Panc1 (cell line): ENCODE data around the gene LYPD6B. TPM values are rescaled to one million over a fixed set of nuclear protein-coding genes. Genes with fewer than 3 reads are reported as not detected.

Source experiments
- ATAC-seq: fragments of 200-7000 bp; cut with Tn5 transposase; 2 replicates; pipeline ENCODE4 v1.9.1; 2020; ENCODE audit warnings: mild to moderate bottlenecking, moderate library complexity
- BruUV-seq: library from RNA; stranded (reverse); fragments of 400-500 nt; replicated peaks from 2 replicates; lab custom pipeline; 2021; lab: Mats Ljungman, UMichigan
- CTCF ChIA-PET: fragments of 300-600 bp; sonication (Branson Sonifier 250); formaldehyde crosslinking; loops from one replicate; lab custom pipeline; 2022; ENCODE audit warnings: antibody characterized with exemption; lab: Charles Lee
- POLR2A ChIA-PET: fragments of 300-600 bp; sonication (Branson Sonifier 250); formaldehyde crosslinking; loops from one replicate; lab custom pipeline; 2022; ENCODE audit warnings: antibody characterized with exemption; lab: Charles Lee
- DNase-seq: peaks from one replicate; pipeline ENCODE4 v3.0.0-alpha.2; 2010; ENCODE audit warnings: low read depth, low spot score
- H3K27ac ChIP-seq: 2 replicates; pipeline ENCODE4 v1.5.1; 2011; ENCODE audit warnings: mild to moderate bottlenecking, low read length, inconsistent platforms
- H3K27me3 ChIP-seq: fragments of 200-500 bp; sonication (Bioruptor generic); 2 replicates; pipeline ENCODE4 v1.6.0; 2014; ENCODE audit warnings: low read length, inconsistent platforms; ENCODE audit not compliant: control insufficient read depth, insufficient read depth
- H3K36me3 ChIP-seq: fragments of 200-500 bp; sonication (Bioruptor generic); 2 replicates; pipeline ENCODE4 v1.5.1; 2014; ENCODE audit warnings: inconsistent platforms, mild to moderate bottlenecking, low read length, moderate library complexity; ENCODE audit not compliant: control insufficient read depth, insufficient read depth
- H3K4me1 ChIP-seq: 2 replicates; pipeline ENCODE4 v1.5.1; 2011; ENCODE audit warnings: inconsistent platforms, mild to moderate bottlenecking, low read length, moderate library complexity; ENCODE audit not compliant: control insufficient read depth, insufficient read depth
- H3K4me3 ChIP-seq, 2 experiments: 2 replicates each; pipeline ENCODE4 v1.5.1; 2011 to 2012; ENCODE audit warnings: low read depth in 2 of 2, low read length in 2 of 2, mild to moderate bottlenecking in 2 of 2, inconsistent platforms in 1 of 2, moderate library complexity in 1 of 2
- H3K9me3 ChIP-seq: fragments of 200-500 bp; sonication (Bioruptor generic); 2 replicates; pipeline ENCODE4 v1.5.1; 2014; ENCODE audit warnings: low read depth, mild to moderate bottlenecking, inconsistent platforms, low read length, moderate library complexity; ENCODE audit not compliant: control insufficient read depth, insufficient read depth
- POLR2AphosphoS5 ChIP-seq: IDR thresholded peaks from 2 replicates; pipeline ENCODE4 v1.6.1; 2012; ENCODE audit warnings: mild to moderate bottlenecking, low read depth, low read length, moderate library complexity
- REST ChIP-seq, 2 experiments: IDR thresholded peaks; 2 replicates each; pipeline ENCODE4 v1.6.1; 2011 to 2012; ENCODE audit warnings: low read depth in 2 of 2, control low read depth in 1 of 2, low read length in 1 of 2, mild to moderate bottlenecking in 1 of 2, moderate library complexity in 1 of 2; ENCODE audit not compliant: insufficient read depth in 1 of 2
- SIN3A ChIP-seq: IDR thresholded peaks from 2 replicates; pipeline ENCODE4 v1.6.1; 2012; ENCODE audit warnings: low read depth, mild to moderate bottlenecking, low read length, moderate library complexity, borderline replicate concordance; ENCODE audit not compliant: insufficient read depth
- TCF7L2 ChIP-seq: IDR thresholded peaks from 2 replicates; pipeline ENCODE4 v1.6.1; 2011; ENCODE audit warnings: mild to moderate bottlenecking, low read depth, low read length, inconsistent platforms
- in situ Hi-C: cut with HindIII; loops from 2 replicates; pipeline ENCODE4 v1.10.0; 2016; ENCODE audit warnings: low sequenced_read_pairs, low pct_unique_long_range_greater_than_20kb
- intact Hi-C: fragments of 100-400 bp; cut with micrococcal nuclease; formaldehyde crosslinking; loops from one replicate; pipeline ENCODE4 v1.10.0; 2022; ENCODE audit not compliant: unreplicated experiment
- total RNA-seq: library from RNA; stranded (reverse); gene quantifications from one replicate; pipeline ENCODE4 v1.2.1, GENCODE V29; 2021; ENCODE audit not compliant: unreplicated experiment
- TF ChIP-seq, protein P1 (sequence below): fragments of 450-650 bp; IDR thresholded peaks from 2 replicates; pipeline ENCODE4 v1.5.1; 2017; ENCODE audit warnings: mild to moderate bottlenecking

Gene LYPD6B
- total RNA-seq, 1 experiment from 2014 or later, result 2.2 TPM

DNA sequence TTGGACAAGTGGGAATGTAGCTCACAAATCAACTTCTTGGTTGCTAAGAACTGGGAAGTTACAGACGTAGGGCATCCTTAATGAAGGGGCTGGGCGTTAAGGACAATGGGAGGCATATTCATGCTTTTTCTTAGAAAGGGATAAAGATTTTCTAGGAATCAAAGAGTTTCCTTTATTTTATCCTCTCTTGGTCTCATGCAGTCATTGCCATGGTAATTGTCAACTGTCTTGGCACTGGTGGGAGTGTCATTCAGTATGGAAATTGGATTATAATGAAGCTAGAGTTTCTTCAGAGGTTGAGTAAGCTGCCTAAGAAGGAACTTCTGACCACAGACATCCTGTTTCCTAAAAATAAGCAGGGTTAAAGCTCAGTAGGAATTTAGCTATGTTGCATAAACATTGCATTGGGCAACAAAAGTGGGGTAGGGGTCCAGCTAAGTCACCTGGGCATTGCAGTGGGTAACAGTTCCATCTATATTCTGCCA, 114.0 kb downstream of the LYPD6B start:
- DNase-seq, result no peak

GRCh38 chr2:149155196-149155969, 116.9 kb downstream of the LYPD6B start:
- Histone ChIP-seq H3K27ac (no peak overlapping the region), H3K9me3 (no peaks in the 10 kb centered on the region), H3K27me3 (no peaks in the 10 kb centered on the region; the same call in 1 of the 2 replicates), H3K36me3 (no peaks in the 10 kb centered on the region), H3K4me1 (no peaks in the 10 kb centered on the region), H3K4me3 (no peak overlapping the region)
- intact Hi-C loops (no loop called here), in situ Hi-C loops (no loop called here)
- no peak for TF ChIP-seq SIN3A
- TF ChIP-seq, protein P1, sequence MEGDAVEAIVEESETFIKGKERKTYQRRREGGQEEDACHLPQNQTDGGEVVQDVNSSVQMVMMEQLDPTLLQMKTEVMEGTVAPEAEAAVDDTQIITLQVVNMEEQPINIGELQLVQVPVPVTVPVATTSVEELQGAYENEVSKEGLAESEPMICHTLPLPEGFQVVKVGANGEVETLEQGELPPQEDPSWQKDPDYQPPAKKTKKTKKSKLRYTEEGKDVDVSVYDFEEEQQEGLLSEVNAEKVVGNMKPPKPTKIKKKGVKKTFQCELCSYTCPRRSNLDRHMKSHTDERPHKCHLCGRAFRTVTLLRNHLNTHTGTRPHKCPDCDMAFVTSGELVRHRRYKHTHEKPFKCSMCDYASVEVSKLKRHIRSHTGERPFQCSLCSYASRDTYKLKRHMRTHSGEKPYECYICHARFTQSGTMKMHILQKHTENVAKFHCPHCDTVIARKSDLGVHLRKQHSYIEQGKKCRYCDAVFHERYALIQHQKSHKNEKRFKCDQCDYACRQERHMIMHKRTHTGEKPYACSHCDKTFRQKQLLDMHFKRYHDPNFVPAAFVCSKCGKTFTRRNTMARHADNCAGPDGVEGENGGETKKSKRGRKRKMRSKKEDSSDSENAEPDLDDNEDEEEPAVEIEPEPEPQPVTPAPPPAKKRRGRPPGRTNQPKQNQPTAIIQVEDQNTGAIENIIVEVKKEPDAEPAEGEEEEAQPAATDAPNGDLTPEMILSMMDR, result no peak
- no peak for TF ChIP-seq TCF7L2
- TF ChIP-seq POLR2AphosphoS5, result no peak
- TF ChIP-seq REST (IDR thresholded peaks at IDR 0.05; ENCODE audit: insufficient read depth in 1 of 2, low read depth in 2 of 2, low read length in 1 of 2), result no peak
- POLR2A ChIA-PET, result no interaction called here
- CTCF ChIA-PET, result no interaction called here
- no peak for DNase-seq
- no peak for ATAC-seq
- BruUV-seq, result no TSS peak

More for the DNA sequence above, 114.0 kb downstream of the LYPD6B start:
- in situ Hi-C loops, result no loop called here
- Histone ChIP-seq H3K27ac (no peak overlapping the region), H3K27me3 (no peaks in the 10 kb centered on the region; the same call in 1 of the 2 replicates), H3K9me3 (no peaks in the 10 kb centered on the region), H3K36me3 (no peaks in the 10 kb centered on the region), H3K4me3 (no peak overlapping the region), H3K4me1 (no peaks in the 10 kb centered on the region)
- POLR2A ChIA-PET, result no interaction called here
- TF ChIP-seq SIN3A (no peak), REST (IDR thresholded peaks at IDR 0.05; ENCODE audit: insufficient read depth in 1 of 2, low read depth in 2 of 2, low read length in 1 of 2) (no peak), TCF7L2 (no peak), POLR2AphosphoS5 (no peak)
- TF ChIP-seq, protein P1, result no peak
- intact Hi-C loops, result no loop called here
- ATAC-seq, result no peak
- CTCF ChIA-PET, result no interaction called here
- BruUV-seq, result no TSS peak
